Colonic mucosa (tissue), 4 donors: ENCODE data around the gene PRC1. TPM values are rescaled to one million over a fixed set of nuclear protein-coding genes. Genes with fewer than 3 reads are reported as not detected.

Experiments
- DNase-seq: peaks from one replicate; pipeline ENCODE4 v3.0.0-alpha.2; 2020
- H3K27ac ChIP-seq: fragments of 200-600 bp; one replicate; pipeline ENCODE4 v1.8.0; 2021
- H3K27me3 ChIP-seq: fragments of 200-600 bp; one replicate; pipeline ENCODE4 v1.8.0; 2021
- H3K36me3 ChIP-seq: fragments of 200-600 bp; one replicate; pipeline ENCODE4 v1.8.0; 2021
- H3K4me1 ChIP-seq: fragments of 200-600 bp; one replicate; pipeline ENCODE4 v1.8.0; 2021; ENCODE audit warnings: mild to moderate bottlenecking
- H3K4me3 ChIP-seq: fragments of 200-600 bp; one replicate; pipeline ENCODE4 v1.8.0; 2021
- H3K9ac ChIP-seq, 2 donors: one replicate each; pipeline ENCODE4 v1.7.0; 2013; ENCODE audit warnings: control low read depth in 2 of 2, low read depth in 2 of 2, low read length in 2 of 2
- H3K9me3 ChIP-seq: fragments of 200-600 bp; one replicate; pipeline ENCODE4 v1.8.0; 2021
- CTCF ChIP-seq: fragments of 200-600 bp; IDR thresholded peaks from one replicate; pipeline ENCODE4 v1.8.0; 2022; ENCODE audit warnings: antibody characterized with exemption, mild to moderate bottlenecking
- intact Hi-C: fragments of 100-400 bp; cut with DNase I; formaldehyde crosslinking; loops from one replicate; pipeline ENCODE4 v1.14.1; 2022
- total RNA-seq, 2 donors: library from RNA; stranded (reverse); fragmentation: NEBNext Ultra II Directional in 1 of 2; extraction: Animal tissue kit (Norgen Biotek cat#: 25700) in 1 of 2; gene quantifications; one replicate each; pipeline ENCODE4 v1.2.1, GENCODE V29; 2021
- donor health status: healthy.
- donor health status: DM: no; HTN: no; CAD: no.
- donor health status: DM: no; HTN: no; CAD: no.

PRC1 gene
- total RNA-seq, 2 donors from 2014 or later: 44.3 to 114 TPM

GRCh38 chr15:90967206-90967605 lies 27.1 kb downstream of the PRC1 start:
- Histone ChIP-seq H3K9me3 (no peaks in the 10 kb centered on the region), H3K4me1 (no peaks in the 10 kb centered on the region), H3K9ac (no peak overlapping the region), H3K27me3 (no peaks in the 10 kb centered on the region), H3K36me3 (peaks cover 5% of the 10 kb centered on the region), H3K4me3 (no peak overlapping the region), H3K27ac (no peak overlapping the region)
- TF ChIP-seq CTCF: no peak
- no peak for DNase-seq
- intact Hi-C loops: no loop called here

- peaks cover 5% of the 10 kb centered on the region for H3K36me3 ChIP-seq
- H3K4me1 ChIP-seq: no peaks in the 10 kb centered on the region
- H3K27me3 ChIP-seq: no peaks in the 10 kb centered on the region
- H3K27ac ChIP-seq: no peak overlapping the region
- no peak for DNase-seq
- no peak overlapping the region for H3K9ac ChIP-seq
- intact Hi-C loops: no loop called here
- TF ChIP-seq CTCF: no peak
- H3K9me3 ChIP-seq: no peaks in the 10 kb centered on the region
- no peak overlapping the region for H3K4me3 ChIP-seq
Observed at GRCh38 chr15:90966262-90966661, 28.1 kb downstream of the PRC1 start.

GRCh38 chr15:90962021-90962420 lies 32.3 kb downstream of the PRC1 start:
- intact Hi-C loops: no loop called here
- Histone ChIP-seq H3K4me1 (peaks cover 6% of the 10 kb centered on the region), H3K9ac (no peak overlapping the region), H3K4me3 (no peak overlapping the region), H3K36me3 (peaks cover 3% of the 10 kb centered on the region), H3K27me3 (no peaks in the 10 kb centered on the region), H3K27ac (no peak overlapping the region), H3K9me3 (no peaks in the 10 kb centered on the region)
- TF ChIP-seq CTCF: no peak
- DNase-seq: no peak

- Histone ChIP-seq H3K27ac (no peak overlapping the region), H3K4me3 (no peak overlapping the region), H3K27me3 (no peaks in the 10 kb centered on the region), H3K9ac (no peak overlapping the region), H3K36me3 (no peaks in the 10 kb centered on the region), H3K9me3 (no peaks in the 10 kb centered on the region), H3K4me1 (peaks cover 16% of the 10 kb centered on the region)
- TF ChIP-seq CTCF: no peak
- intact Hi-C loops: no loop called here
- DNase-seq: no peak
Observed at GRCh38 chr15:90960298-90961091, 33.8 kb downstream of the PRC1 start.

- H3K27me3 ChIP-seq: no peaks in the 10 kb centered on the region
- no peaks in the 10 kb centered on the region for H3K9me3 ChIP-seq
- no peak overlapping the region for H3K27ac ChIP-seq
- no peak overlapping the region for H3K9ac ChIP-seq
- H3K4me3 ChIP-seq: no peak overlapping the region
- H3K4me1 ChIP-seq: peaks cover 18% of the 10 kb centered on the region
- intact Hi-C loops: loop anchor here (5.0 to 10.0 kb wide), 2 partner anchors 72 to 315 kb away; no protein-coding TSS in a partner anchor
- no peaks in the 10 kb centered on the region for H3K36me3 ChIP-seq
- no peak for DNase-seq
- TF ChIP-seq CTCF: no peak
Observed at GRCh38 chr15:90959894-90960293, 34.4 kb downstream of the PRC1 start.
